Stomach (tissue), 4 donors: ENCODE results near the gene PPP1R14C.

Experiments used
- POLR2A ChIP-seq, 4 donors: fragments of 450-650 bp; IDR thresholded peaks; one replicate each; pipeline ENCODE4 v1.6.1; 2016; ENCODE audit warnings: antibody characterized with exemption in 4 of 4, control low read depth in 2 of 4, mild to moderate bottlenecking in 1 of 4, moderate library complexity in 1 of 4
- POLR2AphosphoS5 ChIP-seq, 3 donors: sonication (generic); formaldehyde crosslinking; IDR thresholded peaks; one replicate each; pipeline ENCODE4 v1.6.1; 2016; ENCODE audit warnings: antibody characterized with exemption in 3 of 3
- TF ChIP-seq, protein P1 (sequence below), 7 experiments: fragments of 450-650 bp in 4 of 7; fragments of 200-600 bp in 3 of 7; sonication (generic) in 3 of 7; IDR thresholded peaks; one replicate each; pipeline ENCODE4 v1.5.1; 2016 to 2019; ENCODE audit warnings: antibody characterized with exemption in 7 of 7, control low read depth in 2 of 7, mild to moderate bottlenecking in 1 of 7

DNA sequence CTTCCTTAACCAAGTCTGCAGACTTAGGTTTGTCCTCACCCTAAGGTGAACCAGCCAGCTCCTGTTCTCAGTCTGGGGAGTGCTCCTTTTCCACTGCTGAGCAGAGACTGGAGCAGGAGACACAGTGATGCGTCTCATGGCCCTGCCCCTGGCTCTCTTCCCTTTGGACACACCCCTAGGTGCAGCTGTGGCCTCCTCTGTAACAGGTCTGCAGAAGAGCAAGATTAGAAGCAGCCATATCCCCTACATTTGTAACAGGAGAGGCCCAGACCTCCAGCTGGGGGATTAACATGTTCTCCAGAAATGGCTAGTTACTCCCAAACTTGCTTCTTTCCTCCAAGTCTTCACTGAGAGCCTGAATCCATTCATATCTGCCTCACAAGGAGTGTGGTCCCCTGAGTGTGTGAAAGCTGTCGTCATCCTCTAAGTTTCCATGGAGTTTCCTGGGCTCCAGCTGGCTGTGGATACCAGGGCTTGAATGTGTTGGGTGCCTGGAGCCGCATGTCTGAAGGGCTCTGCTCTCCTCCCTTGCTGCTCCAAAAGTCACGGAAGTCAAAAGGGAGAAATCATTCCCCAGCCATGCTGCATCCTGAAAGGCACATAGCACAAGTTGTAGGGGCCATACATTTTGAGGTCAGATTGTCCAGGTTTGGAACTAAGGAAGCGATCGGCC is 57.7 kb downstream of the PPP1R14C start:
- TF ChIP-seq, protein P1, sequence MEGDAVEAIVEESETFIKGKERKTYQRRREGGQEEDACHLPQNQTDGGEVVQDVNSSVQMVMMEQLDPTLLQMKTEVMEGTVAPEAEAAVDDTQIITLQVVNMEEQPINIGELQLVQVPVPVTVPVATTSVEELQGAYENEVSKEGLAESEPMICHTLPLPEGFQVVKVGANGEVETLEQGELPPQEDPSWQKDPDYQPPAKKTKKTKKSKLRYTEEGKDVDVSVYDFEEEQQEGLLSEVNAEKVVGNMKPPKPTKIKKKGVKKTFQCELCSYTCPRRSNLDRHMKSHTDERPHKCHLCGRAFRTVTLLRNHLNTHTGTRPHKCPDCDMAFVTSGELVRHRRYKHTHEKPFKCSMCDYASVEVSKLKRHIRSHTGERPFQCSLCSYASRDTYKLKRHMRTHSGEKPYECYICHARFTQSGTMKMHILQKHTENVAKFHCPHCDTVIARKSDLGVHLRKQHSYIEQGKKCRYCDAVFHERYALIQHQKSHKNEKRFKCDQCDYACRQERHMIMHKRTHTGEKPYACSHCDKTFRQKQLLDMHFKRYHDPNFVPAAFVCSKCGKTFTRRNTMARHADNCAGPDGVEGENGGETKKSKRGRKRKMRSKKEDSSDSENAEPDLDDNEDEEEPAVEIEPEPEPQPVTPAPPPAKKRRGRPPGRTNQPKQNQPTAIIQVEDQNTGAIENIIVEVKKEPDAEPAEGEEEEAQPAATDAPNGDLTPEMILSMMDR (IDR thresholded peaks at IDR 0.05): no peak
- TF ChIP-seq POLR2AphosphoS5 (IDR thresholded peaks at IDR 0.05) (no peak), POLR2A (IDR thresholded peaks at IDR 0.05) (no peak)
